Measurements from ENCODE around the gene ERAP2. TPM values are rescaled to one million over a fixed set of nuclear protein-coding genes. Genes with fewer than 3 reads are reported as not detected.

Gene ERAP2
- total RNA-seq, 2 experiments from 2014 or later, result 19.5 to 29.3 TPM

- Histone ChIP-seq H3K27ac (ENCODE audit: low read depth, low read length, poor library complexity, severe bottlenecking) (no peak overlapping the region), H3K79me2 (ENCODE audit: insufficient read depth, low read depth, low read length) (no peaks in the 10 kb centered on the region), H3K4me1 (ENCODE audit: insufficient read depth, low read length, poor library complexity, severe bottlenecking) (peaks cover 14% of the 10 kb centered on the region), H3K36me3 (ENCODE audit: insufficient read depth, low read length) (no peaks in the 10 kb centered on the region), H3K9me3 (ENCODE audit: low read length) (no peaks in the 10 kb centered on the region), H4K20me1 (ENCODE audit: insufficient read depth, low read length) (no peaks in the 10 kb centered on the region), H3K9me2 (ENCODE audit: insufficient read depth, low read length) (no peaks in the 10 kb centered on the region), H3K4me3 (ENCODE audit: low read depth, low read length, poor library complexity, severe bottlenecking) (no peak overlapping the region), H3K4me2 (ENCODE audit: low read length) (no peak overlapping the region), H2AFZ (ENCODE audit: low read length) (no peak overlapping the region)
- intact Hi-C loops (cut with micrococcal nuclease; ENCODE audit: unreplicated experiment), result no loop called here
- no peak for TF ChIP-seq EZH2phosphoT487 (IDR thresholded peaks at IDR 0.05; ENCODE audit: borderline replicate concordance, low read depth, low read length)
- TF ChIP-seq, protein P1, sequence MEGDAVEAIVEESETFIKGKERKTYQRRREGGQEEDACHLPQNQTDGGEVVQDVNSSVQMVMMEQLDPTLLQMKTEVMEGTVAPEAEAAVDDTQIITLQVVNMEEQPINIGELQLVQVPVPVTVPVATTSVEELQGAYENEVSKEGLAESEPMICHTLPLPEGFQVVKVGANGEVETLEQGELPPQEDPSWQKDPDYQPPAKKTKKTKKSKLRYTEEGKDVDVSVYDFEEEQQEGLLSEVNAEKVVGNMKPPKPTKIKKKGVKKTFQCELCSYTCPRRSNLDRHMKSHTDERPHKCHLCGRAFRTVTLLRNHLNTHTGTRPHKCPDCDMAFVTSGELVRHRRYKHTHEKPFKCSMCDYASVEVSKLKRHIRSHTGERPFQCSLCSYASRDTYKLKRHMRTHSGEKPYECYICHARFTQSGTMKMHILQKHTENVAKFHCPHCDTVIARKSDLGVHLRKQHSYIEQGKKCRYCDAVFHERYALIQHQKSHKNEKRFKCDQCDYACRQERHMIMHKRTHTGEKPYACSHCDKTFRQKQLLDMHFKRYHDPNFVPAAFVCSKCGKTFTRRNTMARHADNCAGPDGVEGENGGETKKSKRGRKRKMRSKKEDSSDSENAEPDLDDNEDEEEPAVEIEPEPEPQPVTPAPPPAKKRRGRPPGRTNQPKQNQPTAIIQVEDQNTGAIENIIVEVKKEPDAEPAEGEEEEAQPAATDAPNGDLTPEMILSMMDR (conservative IDR thresholded peaks at IDR 0.05; ENCODE audit: low read length), result no peak
- ChIA-PET CTCF (ENCODE audit: unreplicated experiment) (no interaction called here), POLR2A (interaction anchor here (1.0 to 3.4 kb wide), 6 partner anchors 9 to 278 kb away, joined by 3 to 22 read pairs (median 4); partner anchors contain the start of genes ERAP2 and LIX1)
- no TSS peak for BruUV-seq (replicated peaks)
- DNase-seq (ENCODE audit: low spot score), result no peak
These were observed 12.2 kb upstream of the ERAP2 start for GRCh38 chr5:96863949-96864584.

DNA sequence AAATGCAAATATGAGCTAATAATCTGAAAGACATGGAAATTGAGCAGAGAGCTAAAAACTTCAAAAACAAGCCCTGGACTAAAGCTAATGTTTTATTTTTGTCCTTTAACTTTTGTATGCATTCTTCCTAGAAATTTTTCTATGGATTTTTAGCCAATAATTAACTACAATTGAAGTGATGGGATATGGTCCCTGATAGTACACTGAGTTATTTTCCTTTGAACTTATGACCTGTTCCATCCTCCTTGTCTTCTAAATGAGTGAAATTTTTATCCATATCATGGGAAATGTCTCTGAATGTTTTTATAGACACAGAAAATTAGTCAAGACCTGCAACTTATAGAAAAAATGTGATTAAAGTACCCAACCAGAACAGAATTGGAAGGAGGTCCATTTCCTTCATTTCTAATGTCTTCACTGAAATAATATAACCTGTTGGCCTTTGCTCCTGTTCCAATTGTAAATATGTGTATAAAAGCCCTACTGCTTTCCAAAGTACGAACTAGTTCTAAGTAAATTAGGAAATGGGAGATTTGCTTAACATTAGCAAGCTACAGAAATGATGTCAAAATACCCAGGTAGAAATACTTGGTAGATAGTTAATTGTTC lies 11.3 kb upstream of the ERAP2 start:
- CTCF ChIA-PET (ENCODE audit: unreplicated experiment), result no interaction called here
- intact Hi-C loops (cut with micrococcal nuclease; ENCODE audit: unreplicated experiment), result loop anchor here (5.0 kb wide), 1 partner anchor 182 kb away; no protein-coding TSS in a partner anchor

DNA sequence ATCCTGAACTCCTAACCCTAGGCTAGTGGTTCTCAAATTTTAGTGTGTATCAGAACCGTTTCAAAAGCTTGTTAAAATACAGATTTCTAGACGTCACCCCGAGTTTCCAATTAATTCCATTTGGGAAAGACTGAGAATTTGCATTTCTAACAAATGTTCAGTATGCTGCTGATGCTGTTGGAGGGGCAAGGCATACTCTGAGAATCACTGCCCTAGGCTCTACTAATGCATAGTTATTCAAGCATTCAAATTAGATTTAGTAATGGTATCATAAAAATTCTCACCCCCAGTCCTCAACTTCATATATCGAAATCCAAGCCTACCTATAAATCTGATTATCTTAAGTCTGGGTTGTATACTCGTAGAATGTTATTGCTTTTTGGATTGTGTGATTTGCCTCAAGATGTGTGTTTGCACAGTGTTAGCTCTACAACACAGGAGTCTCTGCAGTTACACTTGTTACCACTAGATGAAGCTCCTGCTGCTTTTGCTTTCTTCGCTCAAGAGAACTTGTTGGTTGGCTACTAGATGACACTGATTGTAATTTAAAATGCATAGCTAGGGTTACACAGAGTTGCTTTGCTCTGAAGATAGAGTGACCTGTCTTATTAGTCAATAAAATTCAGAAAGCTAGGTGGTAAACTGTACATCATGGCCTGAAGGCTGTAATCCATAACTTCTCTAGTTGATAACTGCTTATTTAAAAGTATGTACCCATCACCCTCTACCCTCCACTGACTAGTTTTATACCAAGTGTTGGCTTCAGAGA lies 7.5 kb upstream of the ERAP2 start:
- TF ChIP-seq, protein P1 (conservative IDR thresholded peaks at IDR 0.05; ENCODE audit: low read length), result peak; percentile 100
- no peak for TF ChIP-seq EZH2phosphoT487 (IDR thresholded peaks at IDR 0.05; ENCODE audit: borderline replicate concordance, low read depth, low read length)
- Histone ChIP-seq H4K20me1 (ENCODE audit: insufficient read depth, low read length) (no peaks in the 10 kb centered on the region), H3K4me2 (ENCODE audit: low read length) (peak overlapping the region; percentile 71; the same call in 1 of the 2 replicates), H3K36me3 (ENCODE audit: insufficient read depth, low read length) (no peaks in the 10 kb centered on the region), H3K4me1 (ENCODE audit: insufficient read depth, low read length, poor library complexity, severe bottlenecking) (peaks cover 47% of the 10 kb centered on the region), H3K27ac (ENCODE audit: low read depth, low read length, poor library complexity, severe bottlenecking) (no peak overlapping the region), H3K79me2 (ENCODE audit: insufficient read depth, low read depth, low read length) (no peaks in the 10 kb centered on the region), H3K9me3 (ENCODE audit: low read length) (no peaks in the 10 kb centered on the region), H3K9me2 (ENCODE audit: insufficient read depth, low read length) (no peaks in the 10 kb centered on the region), H2AFZ (ENCODE audit: low read length) (peak overlapping the region; percentile 96), H3K4me3 (ENCODE audit: low read depth, low read length, poor library complexity, severe bottlenecking) (no peak overlapping the region)
- BruUV-seq (replicated peaks), result no TSS peak
- ChIA-PET POLR2A (interaction anchor here (0.6 to 4.4 kb wide), 23 partner anchors 9 to 300 kb away, joined by 3 to 53 read pairs (median 5); partner anchors contain the start of genes LIX1 and LNPEP), CTCF (ENCODE audit: unreplicated experiment) (interaction anchor here (0.6 to 3.1 kb wide), 17 partner anchors 9 to 296 kb away, joined by 3 to 22 read pairs (median 4); partner anchors contain the start of gene LIX1)
- peak; percentile 90 for DNase-seq (ENCODE audit: low spot score)
- intact Hi-C loops (cut with micrococcal nuclease; ENCODE audit: unreplicated experiment), result loop anchor here (1.0 to 5.0 kb wide), 7 partner anchors 62 to 294 kb away; partner anchors contain the start of genes ERAP1 and LIX1

More for the DNA sequence above, 11.3 kb upstream of the ERAP2 start:
- Histone ChIP-seq H3K4me2 (ENCODE audit: low read length) (no peak overlapping the region), H3K36me3 (ENCODE audit: insufficient read depth, low read length) (no peaks in the 10 kb centered on the region), H3K9me3 (ENCODE audit: low read length) (no peaks in the 10 kb centered on the region), H3K4me3 (ENCODE audit: low read depth, low read length, poor library complexity, severe bottlenecking) (no peak overlapping the region), H3K27ac (ENCODE audit: low read depth, low read length, poor library complexity, severe bottlenecking) (no peak overlapping the region), H3K9me2 (ENCODE audit: insufficient read depth, low read length) (no peaks in the 10 kb centered on the region), H2AFZ (ENCODE audit: low read length) (no peak overlapping the region), H3K4me1 (ENCODE audit: insufficient read depth, low read length, poor library complexity, severe bottlenecking) (peaks cover 24% of the 10 kb centered on the region), H4K20me1 (ENCODE audit: insufficient read depth, low read length) (no peaks in the 10 kb centered on the region), H3K79me2 (ENCODE audit: insufficient read depth, low read depth, low read length) (no peaks in the 10 kb centered on the region)
- POLR2A ChIA-PET, result interaction anchor here (1.0 to 3.4 kb wide), 6 partner anchors 10 to 299 kb away, joined by 4 to 22 read pairs (median 4); partner anchors contain the start of genes ERAP2 and LIX1
- no peak for DNase-seq (ENCODE audit: low spot score)
- no peak for TF ChIP-seq EZH2phosphoT487 (IDR thresholded peaks at IDR 0.05; ENCODE audit: borderline replicate concordance, low read depth, low read length)
- BruUV-seq (replicated peaks), result no TSS peak
